Heart left ventricle (tissue), 16 donors: ENCODE measurements around the gene EVI2B. TPM values are rescaled to one million over a fixed set of nuclear protein-coding genes. Genes with fewer than 3 reads are reported as not detected.

ENCODE experiments used
- ATAC-seq, 4 donors: fragments of 200-7000 bp; cut with Tn5 transposase; one replicate each; pipeline ENCODE4 v1.9.1; 2020 to 2022; ENCODE audit warnings: moderate library complexity in 4 of 4, mild to moderate bottlenecking in 3 of 4, moderate number of reproducible peaks in 1 of 4
- DNase-seq, 5 donors: peaks; one replicate each; pipeline ENCODE4 v3.0.0-alpha.2; 2020
- H3K27ac ChIP-seq, 12 donors: fragments of 200-600 bp; sonication (generic) in 4 of 12; one replicate each; pipeline versions ENCODE4 v1.5.0 to v1.8.0; 2016 to 2022; ENCODE audit warnings: mild to moderate bottlenecking in 2 of 12
- H3K27me3 ChIP-seq, 9 donors: fragments of 200-600 bp; sonication (generic) in 2 of 9; one replicate each; pipeline versions ENCODE4 v1.5.1 to v1.8.0; 2016 to 2022; ENCODE audit warnings: mild to moderate bottlenecking in 3 of 9
- H3K36me3 ChIP-seq, 9 donors: fragments of 200-600 bp; sonication (generic) in 2 of 9; one replicate each; pipeline versions ENCODE4 v1.5.0 to v1.8.0; 2018 to 2022; ENCODE audit warnings: mild to moderate bottlenecking in 2 of 9
- H3K4me1 ChIP-seq, 12 donors: fragments of 200-600 bp; sonication (generic) in 4 of 12; one replicate each; pipeline versions ENCODE4 v1.5.0 to v1.8.0; 2016 to 2022; ENCODE audit warnings: mild to moderate bottlenecking in 3 of 12
- H3K4me3 ChIP-seq, 12 donors: fragments of 200-600 bp; sonication (generic) in 4 of 12; one replicate each; pipeline versions ENCODE4 v1.5.0 to v1.8.0; 2017 to 2022; ENCODE audit warnings: mild to moderate bottlenecking in 9 of 12, moderate library complexity in 4 of 12
- H3K9me3 ChIP-seq, 12 donors: fragments of 200-600 bp; sonication (generic) in 4 of 12; one replicate each; pipeline versions ENCODE4 v1.5.0 to v1.8.0; 2016 to 2022; ENCODE audit warnings: mild to moderate bottlenecking in 1 of 12
- CTCF ChIP-seq, 12 donors: fragments of 200-600 bp; sonication (generic) in 4 of 12; IDR thresholded peaks; one replicate each; pipeline versions ENCODE4 v1.5.0 to v1.8.0; 2018 to 2022; ENCODE audit warnings: antibody characterized with exemption in 12 of 12, mild to moderate bottlenecking in 5 of 12
- POLR2A ChIP-seq, 2 donors: fragments of 450-650 bp; IDR thresholded peaks; one replicate each; pipeline ENCODE4 v1.6.1; 2017; ENCODE audit warnings: antibody characterized with exemption in 2 of 2, mild to moderate bottlenecking in 2 of 2, moderate library complexity in 2 of 2
- WGBS, 4 donors: extraction: QIAGEN DNeasy Blood & Tissue Kit in 2 of 4; methylation state at CpG; one replicate each; pipeline versions ENCODE4 v1.1.5 to v1.1.7; 2013 to 2018; 5-methylcytosine and 5-hydroxymethylcytosine counted together
- intact Hi-C, 10 donors: fragments of 100-400 bp; cut with DNase I; formaldehyde crosslinking; loops; one replicate each; pipeline versions ENCODE4 v1.11.1 to v1.14.2; 2022
- polyA plus RNA-seq, 2 donors: library from polyadenylated mRNA; stranded (reverse); fragments of 200-250 nt; gene quantifications; one replicate each; pipeline ENCODE4 v1.2.3, GENCODE V29; 2013
- total RNA-seq, 9 donors: library from RNA; depleted of rRNA in 2 of 9; stranded (reverse); fragments of >200 nt in 2 of 9; fragmentation: NEBNext Ultra II Directional in 3 of 9; extraction: Animal tissue kit (Norgen Biotek cat#: 25700) in 3 of 9; gene quantifications; one replicate each; pipeline versions ENCODE4 v1.1.0 to v1.2.4, GENCODE V29; 2016 to 2023
- donor health status: ischemic (EF 13 %, LVEDD 7.1; RV severe dilation, severe dysfunction).
- donor health status: healthy with polysubstance abuse.
- donor health status: DM: no; HTN: yes; CAD: no.
- donor health status: DM: no; HTN: no; CAD: no.
- donor health status: ischemic (EF 25% LVEDD 6.9; RV normal size, moderate dysfunction).
- donor health status: ischemic (EF 25% LVEDD 5.7; RV mildly dilated, moderate dysfunction).
- donor health status: healthy.
- donor health status: DM: yes; HTN: yes; CAD: no.
- donor health status: ischemic (EF 35%, LVEDD 5.7; RV mildly dilated, moderate dysfunction).
- donor health status: nonischemic (EF 11% LVEDD 7.7; RV severe dilation, severe dysfunction).
- donor health status: DM: yes; HTN: yes; CAD: no.
- donor health status: PGD.
- donor health status: ischemic (EF 29% LVEDD 5.4; RV normal size, mild dysfunction).
- donor health status: nonischemic (EF 23%, LVEDD 6.1; RV moderate dilation, normal function).

Gene EVI2B
- total and polyA plus RNA-seq, 11 donors: 0.81 to 21.5 (median 2.2) TPM

GRCh38 chr17:31299624-31300023 is 14.2 kb downstream of the EVI2B start:
- no peaks in the 10 kb centered on the region for H3K9me3 ChIP-seq
- intact Hi-C loops: no loop called here
- no peak overlapping the region for H3K27ac ChIP-seq
- H3K27me3 ChIP-seq: no peaks in the 10 kb centered on the region
- H3K4me3 ChIP-seq: no peak overlapping the region
- peaks cover 0 to 9% (median 5%) of the 10 kb centered on the region in 9 donors for H3K36me3 ChIP-seq
- DNase-seq (no peak), ATAC-seq (no peak)
- TF ChIP-seq POLR2A (IDR thresholded peaks at IDR 0.05): no peak
- H3K4me1 ChIP-seq: no peaks in the 10 kb centered on the region

DNA sequence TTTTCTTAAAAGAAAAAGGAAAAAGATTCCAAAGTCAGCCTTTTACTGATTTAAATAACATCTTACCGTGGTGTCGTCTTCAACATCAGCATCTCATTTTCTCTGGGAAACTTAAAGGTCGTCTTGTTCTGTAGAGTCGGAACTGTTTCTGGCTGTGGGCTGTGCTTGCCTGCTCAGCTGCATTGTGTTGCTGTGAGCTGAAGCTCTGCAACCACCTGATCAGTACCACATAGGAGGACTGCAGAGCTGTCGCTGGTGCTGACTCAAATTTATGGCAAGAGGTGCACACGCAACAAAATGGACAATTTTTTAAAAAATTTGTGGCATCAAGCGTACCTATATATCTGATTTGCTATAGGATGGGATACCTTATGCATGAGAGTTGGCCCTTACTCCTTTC is 16.8 kb downstream of the EVI2B start, which contains the start of gene OMG:
OMG (minus strand) TSS at position 150 of the 400 bp plus-strand sequence. CDS start 908 bp downstream, outside the sequence.
- ATAC-seq (no peak), DNase-seq (no peak)
- no peak within 1 kb of the TSS for H3K27ac ChIP-seq
- 85 to 89% (median 87%) methylated on average over 7 of the region's 7 CpGs for WGBS, 4 donors
- H3K9me3 ChIP-seq: no peaks in the 10 kb centered on the region
- H3K4me1 ChIP-seq: no peaks in the 10 kb centered on the region
- no peak within 1 kb of the TSS for H3K4me3 ChIP-seq
- intact Hi-C loops: no loop called here
- no peaks in the 10 kb centered on the region for H3K27me3 ChIP-seq
- H3K36me3 ChIP-seq: peaks cover 0 to 10% (median 4%) of the 10 kb centered on the region in 9 donors
- no peak for TF ChIP-seq CTCF (IDR thresholded peaks at IDR 0.05)
- no peak for TF ChIP-seq POLR2A (IDR thresholded peaks at IDR 0.05)

GRCh38 chr17:31296142-31296541 is 17.7 kb downstream of the EVI2B start:
- no peaks in the 10 kb centered on the region for H3K27me3 ChIP-seq
- intact Hi-C loops: no loop called here
- H3K9me3 ChIP-seq: no peaks in the 10 kb centered on the region
- H3K4me1 ChIP-seq: no peaks in the 10 kb centered on the region
- TF ChIP-seq POLR2A (IDR thresholded peaks at IDR 0.05): no peak
- no peak for TF ChIP-seq CTCF (IDR thresholded peaks at IDR 0.05)
- WGBS, 4 donors: 88 to 92% (median 90%) methylated on average over 2 of the region's 2 CpGs
- DNase-seq (no peak), ATAC-seq (no peak)
- peaks cover 0 to 18% (median 6%) of the 10 kb centered on the region in 9 donors for H3K36me3 ChIP-seq
- no peak overlapping the region for H3K4me3 ChIP-seq
- H3K27ac ChIP-seq: no peak overlapping the region

GRCh38 chr17:31295489-31295871 is 18.4 kb downstream of the EVI2B start:
- TF ChIP-seq POLR2A (IDR thresholded peaks at IDR 0.05): no peak
- 93 to 96% (median 93%) methylated on average over 1 of the region's 1 CpG for WGBS, 4 donors
- no peak overlapping the region for H3K4me3 ChIP-seq
- no peaks in the 10 kb centered on the region for H3K9me3 ChIP-seq
- no peaks in the 10 kb centered on the region for H3K4me1 ChIP-seq
- no peaks in the 10 kb centered on the region for H3K27me3 ChIP-seq
- DNase-seq (no peak), ATAC-seq (no peak)
- intact Hi-C loops: no loop called here
- H3K27ac ChIP-seq: no peak overlapping the region
- peaks cover 0 to 19% (median 6%) of the 10 kb centered on the region in 9 donors for H3K36me3 ChIP-seq

DNA sequence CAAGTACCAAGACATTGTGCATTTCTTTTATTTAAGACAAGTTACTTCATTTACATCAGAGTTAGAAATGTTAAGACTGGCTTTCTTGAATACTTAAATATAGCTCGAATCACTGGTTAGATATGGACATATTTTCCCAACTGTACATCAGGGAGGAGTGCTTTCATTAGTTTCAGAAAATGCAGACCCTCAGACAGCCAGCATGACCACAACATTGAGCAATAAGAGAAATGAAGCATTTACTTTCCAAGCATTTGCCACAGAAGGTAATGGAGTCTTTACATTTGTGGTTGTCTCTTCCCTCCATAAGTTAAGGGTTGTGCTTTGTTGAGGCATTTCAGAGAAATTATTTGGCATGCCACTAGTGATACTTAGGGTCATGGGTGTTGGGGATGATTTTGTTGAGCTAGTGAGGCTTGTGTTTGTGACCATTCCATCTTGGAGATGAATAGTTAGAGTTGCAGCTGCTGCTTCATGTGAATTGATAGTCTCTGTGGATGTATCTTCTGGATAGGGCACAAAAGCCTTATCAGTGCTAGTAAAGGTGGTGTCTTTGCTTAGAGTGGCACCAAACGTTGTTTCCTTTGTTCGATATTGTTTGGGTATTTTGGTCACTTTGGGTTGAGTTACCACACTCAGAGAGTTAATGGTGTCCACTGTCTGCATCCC is 18.9 kb downstream of the EVI2B start:
- TF ChIP-seq POLR2A (IDR thresholded peaks at IDR 0.05) (no peak), CTCF (IDR thresholded peaks at IDR 0.05) (no peak)
- ATAC-seq: no peak
- H3K4me3 ChIP-seq: no peak overlapping the region
- WGBS, 4 donors: 82 to 89% (median 87%) methylated on average over 3 of the region's 3 CpGs
- H3K36me3 ChIP-seq: peaks cover 0 to 19% (median 6%) of the 10 kb centered on the region in 9 donors
- intact Hi-C loops: no loop called here
- no peaks in the 10 kb centered on the region for H3K9me3 ChIP-seq
- H3K27me3 ChIP-seq: no peaks in the 10 kb centered on the region
- peaks cover 0 to 4% (median 0%) of the 10 kb centered on the region in 12 donors for H3K4me1 ChIP-seq
- H3K27ac ChIP-seq: no peak overlapping the region
- DNase-seq: no peak
